K562 (cell line): ENCODE measurements around the gene NUFIP2. TPM values are rescaled to one million over a fixed set of nuclear protein-coding genes. Genes with fewer than 3 reads are reported as not detected.

ENCODE experiments used
- ATAC-seq: fragments of 200-7000 bp; cut with Tn5 transposase; 3 replicates; pipeline ENCODE4 v1.9.1; 2020; ENCODE audit warnings: moderate library complexity
- BruUV-seq: library from RNA; stranded (reverse); fragments of 400-500 nt; replicated peaks from 2 replicates; lab custom pipeline; 2021; lab: Mats Ljungman, UMichigan
- CTCF ChIA-PET: fragments of 300-600 bp; formaldehyde crosslinking; extraction: SDS; loops from one replicate; lab custom pipeline; 2021; ENCODE audit warnings: low intra/inter-chr PET ratio; lab: Yijun Ruan, JAX
- POLR2A ChIA-PET: fragments of 300-600, 350-650 bp; sonication (Branson Sonifier 250); formaldehyde crosslinking; extraction: SDS; loops from one replicate; lab custom pipeline; 2021; ENCODE audit warnings: antibody characterized with exemption, inconsistent platforms; lab: Yijun Ruan, JAX
- DNase-seq, 4 experiments: peaks; one replicate each; pipeline versions ENCODE4 v3.0.0 to v3.0.0-alpha.2; 2011 to 2018; ENCODE audit warnings: low spot score in 3 of 4, mixed read lengths in 3 of 4; ENCODE audit errors: extremely low read depth in 1 of 4
- FAIRE-seq: peaks from 2 replicates; lab custom pipeline; 2011; peaks lifted over from hg19 to GRCh38; lab: Jason Lieb, UNC
- H2AFZ ChIP-seq: 2 replicates; pipeline ENCODE4 v1.6.0; 2011; ENCODE audit warnings: low read depth, low read length, control low read depth, inconsistent platforms
- H3K27ac ChIP-seq: fragments of 200-600 bp; 3 replicates; pipeline ENCODE4 v1.8.0; 2011; ENCODE audit warnings: low read depth, mild to moderate bottlenecking, control low read depth, inconsistent platforms, low read length, moderate library complexity, mixed read lengths; ENCODE audit errors: extremely low read depth
- H3K27me3 ChIP-seq, 2 experiments: fragments of 300-600 bp in 1 of 2; 2 replicates in 1 of 2; 3 replicates in 1 of 2; pipeline versions ENCODE4 v1.6.0 to v1.8.0; 2011; ENCODE audit warnings: inconsistent platforms in 2 of 2, low read length in 2 of 2, mild to moderate bottlenecking in 1 of 2, mixed read lengths in 1 of 2, moderate library complexity in 1 of 2; ENCODE audit not compliant: control insufficient read depth in 2 of 2, insufficient read depth in 2 of 2
- H3K36me3 ChIP-seq: fragments of 300-600 bp; 3 replicates; pipeline ENCODE4 v1.8.0; 2011; ENCODE audit warnings: mild to moderate bottlenecking, low read length, inconsistent platforms; ENCODE audit not compliant: control insufficient read depth, insufficient read depth
- H3K4me1 ChIP-seq, 2 experiments: fragments of 200-600 bp in 1 of 2; replicated peaks in 1 of 2; 2 replicates in 1 of 2; 3 replicates in 1 of 2; pipeline versions ENCODE4 v1.5.1 to v1.8.0; 2011; ENCODE audit warnings: inconsistent platforms in 2 of 2, low read length in 2 of 2, mild to moderate bottlenecking in 1 of 2, mixed read lengths in 1 of 2, moderate library complexity in 1 of 2; ENCODE audit not compliant: control insufficient read depth in 2 of 2, insufficient read depth in 2 of 2
- H3K4me2 ChIP-seq: 2 replicates; pipeline ENCODE4 v1.6.1; 2011; ENCODE audit warnings: low read length, control low read depth, inconsistent platforms, mixed read lengths; ENCODE audit not compliant: insufficient read depth
- H3K4me3 ChIP-seq: fragments of 200-600 bp; sonication (generic), shearing (Covaris generic); 2 replicates; pipeline ENCODE4 v1.5.1; 2016; ENCODE audit warnings: control low read depth, inconsistent platforms
- H3K79me2 ChIP-seq: fragments of 200-600 bp; 3 replicates; pipeline ENCODE4 v1.8.0; 2011; ENCODE audit warnings: low read length, inconsistent platforms; ENCODE audit not compliant: control insufficient read depth, insufficient read depth
- H3K9ac ChIP-seq, 2 experiments: 2 replicates each; pipeline versions ENCODE4 v1.6.0 to v1.6.1; 2011; ENCODE audit warnings: low read depth in 2 of 2, low read length in 2 of 2, control low read depth in 1 of 2, inconsistent platforms in 1 of 2, mild to moderate bottlenecking in 1 of 2, mixed read lengths in 1 of 2; ENCODE audit not compliant: insufficient read depth in 1 of 2
- H3K9me1 ChIP-seq: one replicate; pipeline ENCODE4 v1.6.0; 2011; ENCODE audit warnings: inconsistent platforms, mild to moderate bottlenecking, low read length, moderate library complexity; ENCODE audit not compliant: control insufficient read depth, insufficient read depth
- H3K9me3 ChIP-seq: replicated peaks from 2 replicates; pipeline ENCODE4 v1.5.1; 2011; ENCODE audit warnings: low read depth, low read length, inconsistent platforms; ENCODE audit not compliant: control insufficient read depth, insufficient read depth
- H4K20me1 ChIP-seq: replicated peaks from 2 replicates; pipeline ENCODE4 v1.6.1; 2011; ENCODE audit warnings: low read length, inconsistent platforms, mixed read lengths; ENCODE audit not compliant: control insufficient read depth, insufficient read depth
- FOXJ3 ChIP-seq: sonication (generic); formaldehyde crosslinking; IDR thresholded peaks from 2 replicates; pipeline ENCODE4 v1.4.0; 2020; ENCODE audit warnings: mild to moderate bottlenecking, missing genetic modification reagents
- NR3C1 ChIP-seq: sonication (generic); formaldehyde crosslinking; IDR thresholded peaks from 2 replicates; pipeline ENCODE4 v1.8.1; 2022; ENCODE audit warnings: missing genetic modification reagents
- TOE1 ChIP-seq, 2 experiments: fragments of 450-650 bp in 1 of 2; sonication (generic) in 1 of 2; formaldehyde crosslinking in 1 of 2; IDR thresholded peaks; 2 replicates each; pipeline versions ENCODE4 v1.7.1 to v1.8.0; 2016 to 2022; ENCODE audit warnings: borderline replicate concordance in 2 of 2, mild to moderate bottlenecking in 2 of 2, antibody characterized with exemption in 1 of 2, inconsistent platforms in 1 of 2, low read depth in 1 of 2, missing genetic modification reagents in 1 of 2, moderate library complexity in 1 of 2
- WGBS: fragments of 100-300 bp; shearing (Covaris generic); methylation state at CpG from one replicate; pipeline ENCODE4 v1.1.6; 2016; ENCODE audit warnings: low coverage, mixed read lengths; ENCODE audit not compliant: insufficient coverage; ENCODE audit errors: missing lambda C conversion rate; 5-methylcytosine and 5-hydroxymethylcytosine counted together
- in situ Hi-C: fragments of 300-500 bp; cut with MboI; formaldehyde crosslinking; loops from 4 replicates; pipeline ENCODE4 v1.15.0; 2018; ENCODE audit warnings: inconsistent platforms, mixed read lengths
- intact Hi-C: fragments of 100-400 bp; cut with micrococcal nuclease; formaldehyde crosslinking; loops from 2 replicates; pipeline ENCODE4 v1.14.2; 2022
- polyA plus RNA-seq, 8 experiments: library from polyadenylated mRNA; depleted of rRNA in 4 of 8; stranded (reverse) in 5 of 8; unstranded in 3 of 8; fragments of >200 nt; fragmentation: Nextera tagmentation in 2 of 8; fragmentation: Illumina TruSeq in 1 of 8; extraction: Ambion mirVana in 2 of 8; extraction: Trizol in 1 of 8; gene quantifications; 2 replicates each; pipeline versions ENCODE4 v1.2.1 to v1.2.3, GENCODE V29; 2011 to 2014; ENCODE audit warnings: inconsistent platforms in 1 of 8, missing spikeins in 1 of 8
- total RNA-seq, 7 experiments: library from RNA; depleted of rRNA in 6 of 7; stranded (reverse); fragments of >200 nt in 6 of 7; fragmentation: Illumina TruSeq in 2 of 7; extraction: Trizol in 2 of 7; gene quantifications; 2 replicates each; pipeline versions ENCODE4 v1.2.1 to v1.2.3, GENCODE V29; 2011 to 2021; ENCODE audit warnings: low replicate concordance in 1 of 7
- TF ChIP-seq, protein P1 (sequence below): fragments of 200-800 bp; sonication (Bioruptor generic); IDR thresholded peaks from 2 replicates; pipeline ENCODE4 v1.6.1; 2017; ENCODE audit warnings: missing genetic modification characterization, missing compliant biosample characterization
- TF ChIP-seq, protein P2 (sequence below), 2 experiments: fragments of 450-650 bp in 1 of 2; IDR thresholded peaks; 2 replicates each; pipeline ENCODE4 v1.6.1; 2011 to 2017; ENCODE audit warnings: low read depth in 2 of 2, antibody characterized with exemption in 1 of 2, borderline replicate concordance in 1 of 2, low read length in 1 of 2, mild to moderate bottlenecking in 1 of 2, mixed read lengths in 1 of 2; ENCODE audit not compliant: control insufficient read depth in 1 of 2

The NUFIP2 gene
- total and polyA plus RNA-seq, 9 of the 15 experiments (the other 6 are each of a cell fraction or from before 2014, with no cell fraction given): 4.9 to 40.7 (median 18.5) TPM

DNA sequence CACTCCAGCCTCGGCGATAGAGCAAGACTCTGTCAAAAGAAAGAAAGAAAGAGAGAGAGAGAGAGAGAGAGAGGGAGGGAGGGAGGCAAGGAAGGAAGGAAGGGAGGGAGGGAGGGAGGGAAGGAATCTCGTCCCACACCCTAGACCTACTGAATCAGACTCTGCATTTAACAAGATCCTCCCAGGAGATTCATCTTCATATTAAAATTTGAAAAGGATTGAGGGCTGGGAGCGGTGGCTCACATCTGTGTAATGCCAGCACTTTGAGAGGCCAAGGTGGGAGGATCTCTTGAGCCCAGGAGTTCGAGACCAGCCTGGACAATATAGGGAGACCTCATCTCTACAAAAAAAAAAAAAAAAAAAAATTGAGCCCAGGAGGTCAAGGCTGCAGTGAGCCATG, 33.5 kb upstream of the NUFIP2 start:
- no peaks in the 10 kb centered on the region; the same call in 1 of the 2 replicates for H4K20me1 ChIP-seq
- 3% methylated on average over 4 of the region's 5 CpGs for WGBS
- H2AFZ ChIP-seq: no peak overlapping the region
- H3K9me1 ChIP-seq: no peaks in the 10 kb centered on the region
- ATAC-seq: no peak
- no peaks in the 10 kb centered on the region for H3K4me1 ChIP-seq
- CTCF ChIA-PET: no interaction called here
- peaks cover 7 to 10% of the 10 kb centered on the region in 2 experiments; a peak in 3 of 5 replicates for H3K27me3 ChIP-seq
- no peaks in the 10 kb centered on the region for H3K79me2 ChIP-seq
- in situ Hi-C loops (no loop called here), intact Hi-C loops (no loop called here)
- H3K36me3 ChIP-seq: no peaks in the 10 kb centered on the region
- BruUV-seq: no TSS peak
- no peak for DNase-seq
- no peak overlapping the region for H3K9ac ChIP-seq
- H3K27ac ChIP-seq: no peak overlapping the region
- no peak overlapping the region for H3K4me3 ChIP-seq
- no peak overlapping the region for H3K4me2 ChIP-seq
- H3K9me3 ChIP-seq: no peaks in the 10 kb centered on the region
- POLR2A ChIA-PET: interaction anchor here (1.8 kb wide), 1 partner anchor 12 kb away, joined by 7 read pairs; no protein-coding TSS in a partner anchor
- no peak for FAIRE-seq
- TF ChIP-seq NR3C1 (CRISPR knock-in tag) (no peak), TOE1 (IDR thresholded peaks at IDR 0.05; ENCODE audit: borderline replicate concordance) (no peak), TOE1 (CRISPR knock-in tag; IDR thresholded peaks at IDR 0.05; ENCODE audit: borderline replicate concordance, low read depth) (no peak), FOXJ3 (CRISPR knock-in tag) (no peak)
- TF ChIP-seq, protein P1, sequence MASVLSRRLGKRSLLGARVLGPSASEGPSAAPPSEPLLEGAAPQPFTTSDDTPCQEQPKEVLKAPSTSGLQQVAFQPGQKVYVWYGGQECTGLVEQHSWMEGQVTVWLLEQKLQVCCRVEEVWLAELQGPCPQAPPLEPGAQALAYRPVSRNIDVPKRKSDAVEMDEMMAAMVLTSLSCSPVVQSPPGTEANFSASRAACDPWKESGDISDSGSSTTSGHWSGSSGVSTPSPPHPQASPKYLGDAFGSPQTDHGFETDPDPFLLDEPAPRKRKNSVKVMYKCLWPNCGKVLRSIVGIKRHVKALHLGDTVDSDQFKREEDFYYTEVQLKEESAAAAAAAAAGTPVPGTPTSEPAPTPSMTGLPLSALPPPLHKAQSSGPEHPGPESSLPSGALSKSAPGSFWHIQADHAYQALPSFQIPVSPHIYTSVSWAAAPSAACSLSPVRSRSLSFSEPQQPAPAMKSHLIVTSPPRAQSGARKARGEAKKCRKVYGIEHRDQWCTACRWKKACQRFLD (CRISPR knock-in tag): no peak
- TF ChIP-seq, protein P2, sequence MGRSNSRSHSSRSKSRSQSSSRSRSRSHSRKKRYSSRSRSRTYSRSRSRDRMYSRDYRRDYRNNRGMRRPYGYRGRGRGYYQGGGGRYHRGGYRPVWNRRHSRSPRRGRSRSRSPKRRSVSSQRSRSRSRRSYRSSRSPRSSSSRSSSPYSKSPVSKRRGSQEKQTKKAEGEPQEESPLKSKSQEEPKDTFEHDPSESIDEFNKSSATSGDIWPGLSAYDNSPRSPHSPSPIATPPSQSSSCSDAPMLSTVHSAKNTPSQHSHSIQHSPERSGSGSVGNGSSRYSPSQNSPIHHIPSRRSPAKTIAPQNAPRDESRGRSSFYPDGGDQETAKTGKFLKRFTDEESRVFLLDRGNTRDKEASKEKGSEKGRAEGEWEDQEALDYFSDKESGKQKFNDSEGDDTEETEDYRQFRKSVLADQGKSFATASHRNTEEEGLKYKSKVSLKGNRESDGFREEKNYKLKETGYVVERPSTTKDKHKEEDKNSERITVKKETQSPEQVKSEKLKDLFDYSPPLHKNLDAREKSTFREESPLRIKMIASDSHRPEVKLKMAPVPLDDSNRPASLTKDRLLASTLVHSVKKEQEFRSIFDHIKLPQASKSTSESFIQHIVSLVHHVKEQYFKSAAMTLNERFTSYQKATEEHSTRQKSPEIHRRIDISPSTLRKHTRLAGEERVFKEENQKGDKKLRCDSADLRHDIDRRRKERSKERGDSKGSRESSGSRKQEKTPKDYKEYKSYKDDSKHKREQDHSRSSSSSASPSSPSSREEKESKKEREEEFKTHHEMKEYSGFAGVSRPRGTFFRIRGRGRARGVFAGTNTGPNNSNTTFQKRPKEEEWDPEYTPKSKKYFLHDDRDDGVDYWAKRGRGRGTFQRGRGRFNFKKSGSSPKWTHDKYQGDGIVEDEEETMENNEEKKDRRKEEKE (IDR thresholded peaks at IDR 0.05; ENCODE audit: borderline replicate concordance in 1 of 2, control insufficient read depth in 1 of 2, low read depth in 2 of 2, low read length in 1 of 2): no peak
